ENCODE data around the gene ABCC5.
"Not testable (repeated sequence)": the region's sequence is repeated elsewhere in the genome, so short reads cannot be mapped to it uniquely, and the experiment has no call there.

Gene ABCC5

DNA sequence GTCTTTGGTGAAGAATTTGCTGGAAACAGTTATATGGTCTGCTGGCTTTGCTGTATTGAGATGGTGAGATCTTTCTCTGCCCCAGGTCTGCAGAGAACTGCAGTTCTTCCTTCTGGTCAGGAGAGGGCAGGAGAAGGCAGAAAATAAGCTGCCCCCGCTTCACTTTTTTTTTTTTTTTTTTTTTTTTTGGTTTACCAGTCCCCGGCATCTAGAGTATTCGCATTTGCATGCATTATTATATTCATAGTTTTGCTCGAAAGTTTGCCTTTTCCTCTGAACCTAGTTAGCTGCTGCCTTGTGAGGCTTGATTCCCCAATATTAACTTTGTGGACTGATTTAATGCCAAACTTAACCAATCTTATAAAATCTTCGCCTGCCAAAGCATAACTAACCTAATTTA lies 122.4 kb downstream of the ABCC5 start:
- FAIRE-seq (peak; percentile 65), DNase-seq (ENCODE audit: low spot score) (peak; percentile 51)

DNA sequence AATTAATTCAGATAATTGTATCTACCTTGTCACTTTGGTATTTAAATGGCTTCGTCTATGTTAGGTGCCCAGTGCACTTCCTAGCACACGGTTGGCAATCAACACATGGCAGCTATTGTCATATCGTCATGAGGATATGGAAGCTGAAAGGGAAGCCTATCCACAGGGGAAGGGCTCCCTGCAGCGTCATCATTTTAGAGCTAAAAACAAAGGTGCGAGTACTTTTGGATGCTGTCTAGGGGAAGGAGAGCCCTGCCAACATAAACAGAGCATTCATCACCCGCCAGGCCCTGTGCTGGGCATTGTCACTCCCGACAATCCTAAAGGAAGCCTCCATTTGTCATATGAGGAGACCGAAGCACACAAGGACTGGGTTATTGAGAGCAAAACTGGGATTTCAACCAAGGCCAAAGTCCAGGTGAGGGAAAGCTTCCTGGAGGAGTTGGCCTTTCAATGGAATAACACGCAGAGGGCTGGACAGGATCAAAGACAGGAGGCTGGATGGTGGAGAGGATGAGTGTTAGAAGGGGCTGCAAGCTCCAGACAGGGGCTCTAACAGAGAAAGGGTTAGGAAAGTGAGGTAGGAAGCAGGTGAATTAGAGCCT lies 125.0 kb downstream of the ABCC5 start:
- FAIRE-seq, result no peak
- DNase-seq (ENCODE audit: low spot score), result no peak

GRCh38 chr3:183885766-183886165 lies 131.9 kb downstream of the ABCC5 start:
- DNase-seq (ENCODE audit: low spot score), result no peak
- no peak for FAIRE-seq

GRCh38 chr3:183884427-183885296 lies 133.0 kb downstream of the ABCC5 start, which contains the start of gene PARL:
PARL (minus strand) TSS chr3:183884880; CDS start chr3:183884846, 34 bp downstream.
- FAIRE-seq (no peak), DNase-seq (ENCODE audit: low spot score) (peak; percentile 90)

DNA sequence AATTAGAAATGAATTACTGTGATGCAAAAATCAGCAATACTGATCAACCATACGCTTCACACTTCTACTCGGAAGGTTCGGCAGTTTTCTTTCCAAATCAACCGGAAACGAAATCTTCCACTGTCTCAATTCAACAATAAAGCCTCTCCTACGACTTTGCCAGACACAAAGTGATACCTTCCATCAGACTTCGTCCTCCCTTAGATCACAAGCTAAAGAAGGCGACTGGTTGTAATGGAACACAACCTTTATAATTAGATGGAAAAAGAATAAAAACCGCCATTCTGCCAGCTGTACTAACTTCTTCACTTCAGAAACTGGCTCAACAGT lies 133.6 kb downstream of the ABCC5 start:
- FAIRE-seq, result no peak

GRCh38 chr3:183883291-183884096 lies 134.2 kb downstream of the ABCC5 start:
- no peak for FAIRE-seq
- no peak for DNase-seq (ENCODE audit: low spot score)

More for the DNA sequence above, 133.6 kb downstream of the ABCC5 start:
- no peak for DNase-seq (ENCODE audit: low spot score)

DNA sequence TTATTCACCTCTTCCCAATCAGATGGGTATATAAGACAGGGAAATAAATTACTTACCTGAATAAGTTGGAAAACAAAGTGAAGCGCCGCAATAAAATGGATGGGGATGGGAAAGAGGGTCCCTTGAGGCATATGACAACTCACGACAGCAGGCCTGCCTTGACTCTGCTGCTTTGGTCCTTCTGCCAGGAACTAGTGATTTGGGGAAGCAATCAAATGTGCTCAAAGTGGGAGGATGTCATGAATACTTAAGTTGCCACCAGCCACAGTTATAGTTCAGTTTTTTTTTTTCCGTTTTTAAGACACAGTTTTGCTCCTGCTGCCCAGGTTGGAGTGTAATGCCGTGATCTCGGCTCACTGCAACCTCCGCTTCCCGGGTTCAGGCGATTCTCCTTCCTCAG lies 137.6 kb downstream of the ABCC5 start:
- no peak for DNase-seq (ENCODE audit: low spot score)
- FAIRE-seq, result no peak

DNA sequence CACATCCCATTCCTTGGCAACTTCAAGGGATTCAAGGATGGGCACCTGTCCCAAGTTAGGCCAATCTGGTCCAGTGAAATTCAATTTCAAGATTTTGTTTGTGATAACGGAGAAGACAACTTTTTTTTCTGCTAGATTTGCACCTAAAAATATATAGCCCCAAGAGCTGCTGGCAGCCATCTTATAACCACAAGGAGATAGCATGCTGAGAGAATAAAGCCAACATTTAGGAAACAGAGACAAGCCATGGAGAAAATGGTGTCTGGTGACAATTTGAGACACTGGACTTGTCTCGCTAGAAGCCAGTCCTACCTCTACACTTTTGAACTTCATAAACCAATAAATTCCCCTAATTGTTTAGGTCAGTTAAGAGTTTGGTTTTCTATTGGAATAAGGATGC lies 138.4 kb downstream of the ABCC5 start:
- no peak for FAIRE-seq

DNA sequence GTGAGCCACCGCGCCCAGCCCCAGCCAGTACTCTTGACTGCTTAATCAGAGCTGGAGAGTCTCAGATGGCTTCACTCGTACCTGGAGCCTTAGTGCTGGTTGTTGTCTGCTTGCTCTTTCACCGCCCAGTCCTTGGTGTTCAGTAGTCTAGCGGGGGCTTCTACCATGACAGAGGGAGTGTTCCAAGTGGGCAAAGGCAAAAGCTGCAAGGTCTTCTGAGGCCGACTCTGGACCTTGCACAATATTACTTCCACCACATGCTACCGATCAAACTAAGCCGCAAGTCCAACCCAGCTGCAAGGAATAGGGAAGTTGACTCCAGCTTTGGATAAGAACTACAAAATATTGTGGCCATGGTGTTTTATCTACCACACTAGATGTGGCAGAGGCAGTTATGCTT lies 139.6 kb downstream of the ABCC5 start:
- FAIRE-seq (no peak), DNase-seq (ENCODE audit: low spot score) (no peak)

More for the DNA sequence above, 138.4 kb downstream of the ABCC5 start:
- DNase-seq (ENCODE audit: low spot score), result no peak

DNA sequence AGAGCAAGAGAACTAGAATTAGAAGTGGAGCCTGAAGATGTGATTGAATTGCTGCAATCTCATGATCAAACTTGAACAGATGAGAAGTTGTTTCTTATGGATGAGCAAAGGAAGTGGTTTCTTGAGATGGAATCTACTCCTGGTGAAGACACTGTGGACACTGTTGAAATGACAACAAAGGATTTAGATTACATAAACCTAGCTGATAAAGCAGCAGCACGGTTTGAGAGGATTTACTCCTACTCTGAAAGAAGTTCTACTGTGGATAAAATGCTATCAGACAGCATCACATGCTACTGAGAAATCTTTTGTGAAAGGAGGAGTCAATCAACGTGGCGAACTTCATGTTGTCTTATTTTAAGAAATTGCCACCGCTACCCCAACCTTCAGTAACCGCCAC lies 140.5 kb downstream of the ABCC5 start:
- not testable (repeated sequence) for FAIRE-seq; DNase-seq (ENCODE audit: low spot score)

GRCh38 chr3:183875411-183875810 lies 142.3 kb downstream of the ABCC5 start:
- DNase-seq (ENCODE audit: low spot score) (no peak), FAIRE-seq (no peak)

DNA sequence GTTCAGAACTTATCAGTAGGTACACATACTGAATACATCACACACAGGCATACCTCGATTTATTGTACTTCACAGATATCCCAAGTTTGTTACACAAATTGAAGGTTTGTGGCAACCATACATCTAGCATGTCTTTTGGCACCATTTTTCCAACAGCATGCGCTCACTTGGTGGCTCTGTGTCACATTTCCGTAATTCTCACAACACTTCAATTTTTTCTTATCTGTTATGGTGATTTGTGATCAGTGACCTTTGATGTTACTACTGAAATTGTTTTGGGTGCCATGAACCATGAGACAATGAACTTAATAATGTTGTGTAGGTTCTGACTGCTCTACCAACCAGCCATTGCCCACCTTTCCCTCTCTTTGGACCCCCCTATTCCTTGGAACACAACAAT lies 143.8 kb downstream of the ABCC5 start:
- DNase-seq (ENCODE audit: low spot score) (no peak), FAIRE-seq (no peak)

DNA sequence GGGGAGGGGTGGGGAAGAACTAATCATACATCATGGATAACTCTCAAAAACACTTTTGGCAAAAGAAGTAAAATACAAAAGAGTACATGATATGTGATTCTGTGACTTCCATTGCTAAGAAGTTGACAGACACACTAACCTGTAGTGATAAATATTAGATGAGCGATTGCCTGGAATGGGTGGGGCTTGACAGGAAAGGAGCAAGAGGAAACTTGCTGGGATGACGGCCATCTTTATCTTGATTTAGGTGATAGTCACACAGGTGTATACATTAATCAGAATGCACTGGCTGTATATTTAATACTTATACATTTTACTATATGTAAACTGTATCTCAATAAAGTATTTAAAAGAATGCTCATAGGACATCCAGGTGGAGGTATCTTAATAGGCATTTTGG lies 146.1 kb downstream of the ABCC5 start:
- no peak for DNase-seq (ENCODE audit: low spot score)
- FAIRE-seq, result no peak

GRCh38 chr3:183870563-183870962 lies 147.1 kb downstream of the ABCC5 start:
- DNase-seq (ENCODE audit: low spot score), result no peak
- no peak for FAIRE-seq
